HepG2 (cell line): ENCODE results near the gene OR5K1.

Experiments used
- CTCF ChIP-seq: sonication (generic); formaldehyde crosslinking; IDR thresholded peaks from 2 replicates; pipeline ENCODE4 v1.5.0; 2020; ENCODE audit warnings: mild to moderate bottlenecking, missing genetic modification reagents, moderate library complexity
- LCORL ChIP-seq, 2 experiments: fragments of 450-650 bp in 1 of 2; sonication (generic) in 1 of 2; formaldehyde crosslinking in 1 of 2; IDR thresholded peaks; 2 replicates each; pipeline versions ENCODE4 v1.5.0 to v1.6.1; 2017 to 2020; ENCODE audit warnings: antibody characterized with exemption in 1 of 2, missing genetic modification reagents in 1 of 2
- MAFF ChIP-seq: IDR thresholded peaks from 2 replicates; pipeline ENCODE4 v1.6.1; 2011; ENCODE audit warnings: low read depth, low read length, improper control_type of control experiment
- NBN ChIP-seq: fragments of 450-650 bp; conservative IDR thresholded peaks from 2 replicates; pipeline ENCODE4 v1.6.1; 2017
- PBX3 ChIP-seq: sonication (generic); formaldehyde crosslinking; IDR thresholded peaks from 2 replicates; pipeline ENCODE4 v1.8.1; 2023; ENCODE audit warnings: missing genetic modification reagents, inconsistent platforms, borderline replicate concordance
- POLR2A ChIP-seq, 2 experiments: IDR thresholded peaks; 2 replicates each; pipeline ENCODE4 v1.6.1; 2011; ENCODE audit warnings: low read depth in 2 of 2, low read length in 2 of 2, mild to moderate bottlenecking in 1 of 2, moderate library complexity in 1 of 2; ENCODE audit not compliant: insufficient read depth in 1 of 2
- REST ChIP-seq, 2 experiments: IDR thresholded peaks; 2 replicates each; pipeline ENCODE4 v1.6.1; 2011 to 2012; ENCODE audit warnings: low read length in 2 of 2, borderline replicate concordance in 1 of 2, low read depth in 1 of 2, mild to moderate bottlenecking in 1 of 2, moderate library complexity in 1 of 2
- SMC3 ChIP-seq: IDR thresholded peaks from 2 replicates; pipeline ENCODE4 v1.6.1; 2011; ENCODE audit warnings: low read length, improper control_type of control experiment
- SRSF9 ChIP-seq: fragments of 200-400 bp; formaldehyde crosslinking; IDR thresholded peaks from 2 replicates; pipeline ENCODE4 v1.6.1; 2018; ENCODE audit warnings: borderline replicate concordance, mild to moderate bottlenecking, low read depth, low read length; ENCODE audit not compliant: insufficient read depth, poor library complexity, severe bottlenecking
- ZHX2 ChIP-seq, 2 experiments: sonication (generic) in 1 of 2; formaldehyde crosslinking in 1 of 2; IDR thresholded peaks; 2 replicates each; pipeline versions ENCODE4 v1.6.1 to v1.9.0; 2014 to 2022; ENCODE audit warnings: antibody characterized with exemption in 1 of 2, borderline replicate concordance in 1 of 2, inconsistent platforms in 1 of 2, low read depth in 1 of 2, missing genetic modification reagents in 1 of 2
- ZNF501 ChIP-seq: sonication (generic); formaldehyde crosslinking; IDR thresholded peaks from 2 replicates; pipeline ENCODE4 v1.5.1; 2020; ENCODE audit warnings: mild to moderate bottlenecking, moderate library complexity, missing genetic modification reagents

GRCh38 chr3:98449606-98450193 lies 13.3 kb upstream of the OR5K1 start:
- TF ChIP-seq SRSF9 = no peak
- no peak for TF ChIP-seq ZHX2 (IDR thresholded peaks at IDR 0.05; ENCODE audit: low read depth)
- no peak for TF ChIP-seq ZHX2 (CRISPR knock-in tag; IDR thresholded peaks at IDR 0.05; ENCODE audit: borderline replicate concordance)
- no peak for TF ChIP-seq REST (IDR thresholded peaks at IDR 0.05; ENCODE audit: borderline replicate concordance in 1 of 2, low read depth in 1 of 2, low read length in 2 of 2)
- no peak for TF ChIP-seq LCORL (IDR thresholded peaks at IDR 0.05)
- TF ChIP-seq LCORL (CRISPR knock-in tag; IDR thresholded peaks at IDR 0.05) = no peak
- no peak for TF ChIP-seq CTCF (CRISPR knock-in tag)
- TF ChIP-seq NBN = no peak
- TF ChIP-seq SMC3 = no peak
- no peak for TF ChIP-seq ZNF501 (CRISPR knock-in tag)
- no peak for TF ChIP-seq MAFF
- TF ChIP-seq PBX3 (CRISPR knock-in tag) = no peak
- TF ChIP-seq POLR2A (IDR thresholded peaks at IDR 0.05; ENCODE audit: insufficient read depth in 1 of 2, low read depth in 2 of 2, low read length in 2 of 2) = no peak
